ENCODE data around the gene CYP2S1.

CYP2S1 gene

GRCh38 chr19:41233748-41234240 lies 40.8 kb downstream of the CYP2S1 start:
- H3K36me3 ChIP-seq (ENCODE audit: control insufficient read depth, low read depth, low read length): peaks cover 2% of the 10 kb centered on the region
- no peak overlapping the region for H3K27ac ChIP-seq (ENCODE audit: low read length)
- H3K27me3 ChIP-seq (ENCODE audit: control insufficient read depth, insufficient read depth, low read length): no peaks in the 10 kb centered on the region
- H3K4me3 ChIP-seq (ENCODE audit: low read length): no peak overlapping the region
- H3K9me3 ChIP-seq (ENCODE audit: control insufficient read depth, low read depth, low read length): no peaks in the 10 kb centered on the region
- no peaks in the 10 kb centered on the region for H3K4me1 ChIP-seq (ENCODE audit: control insufficient read depth, low read depth, low read length)
- H3K9ac ChIP-seq (ENCODE audit: low read length): no peak overlapping the region

GRCh38 chr19:41234512-41235168 lies 41.6 kb downstream of the CYP2S1 start:
- Histone ChIP-seq H3K27me3 (ENCODE audit: control insufficient read depth, insufficient read depth, low read length) (no peaks in the 10 kb centered on the region), H3K36me3 (ENCODE audit: control insufficient read depth, low read depth, low read length) (peaks cover 2% of the 10 kb centered on the region), H3K27ac (ENCODE audit: low read length) (no peak overlapping the region), H3K4me1 (ENCODE audit: control insufficient read depth, low read depth, low read length) (no peaks in the 10 kb centered on the region), H3K9ac (ENCODE audit: low read length) (no peak overlapping the region), H3K4me3 (ENCODE audit: low read length) (no peak overlapping the region), H3K9me3 (ENCODE audit: control insufficient read depth, low read depth, low read length) (no peaks in the 10 kb centered on the region)

GRCh38 chr19:41235480-41235879 lies 42.5 kb downstream of the CYP2S1 start:
- Histone ChIP-seq H3K4me3 (ENCODE audit: low read length) (no peak overlapping the region), H3K9me3 (ENCODE audit: control insufficient read depth, low read depth, low read length) (no peaks in the 10 kb centered on the region), H3K27me3 (ENCODE audit: control insufficient read depth, insufficient read depth, low read length) (no peaks in the 10 kb centered on the region), H3K4me1 (ENCODE audit: control insufficient read depth, low read depth, low read length) (no peaks in the 10 kb centered on the region), H3K27ac (ENCODE audit: low read length) (no peak overlapping the region), H3K9ac (ENCODE audit: low read length) (no peak overlapping the region), H3K36me3 (ENCODE audit: control insufficient read depth, low read depth, low read length) (peaks cover 2% of the 10 kb centered on the region)

- Histone ChIP-seq H3K4me1 (ENCODE audit: control insufficient read depth, low read depth, low read length) (no peaks in the 10 kb centered on the region), H3K9ac (ENCODE audit: low read length) (no peak overlapping the region), H3K4me3 (ENCODE audit: low read length) (no peak overlapping the region), H3K36me3 (ENCODE audit: control insufficient read depth, low read depth, low read length) (peaks cover 10% of the 10 kb centered on the region), H3K27me3 (ENCODE audit: control insufficient read depth, insufficient read depth, low read length) (no peaks in the 10 kb centered on the region), H3K27ac (ENCODE audit: low read length) (no peak overlapping the region), H3K9me3 (ENCODE audit: control insufficient read depth, low read depth, low read length) (no peaks in the 10 kb centered on the region)
Observed at GRCh38 chr19:41238244-41238643, 45.2 kb downstream of the CYP2S1 start.

- H3K9ac ChIP-seq (ENCODE audit: low read length): no peak overlapping the region
- peaks cover 16% of the 10 kb centered on the region for H3K36me3 ChIP-seq (ENCODE audit: control insufficient read depth, low read depth, low read length)
Observed at GRCh38 chr19:41239363-41239762, 46.3 kb downstream of the CYP2S1 start.

GRCh38 chr19:41239961-41240574 lies 47.0 kb downstream of the CYP2S1 start:
- Histone ChIP-seq H3K9me3 (ENCODE audit: control insufficient read depth, low read depth, low read length) (no peaks in the 10 kb centered on the region), H3K9ac (ENCODE audit: low read length) (no peak overlapping the region), H3K27me3 (ENCODE audit: control insufficient read depth, insufficient read depth, low read length) (no peaks in the 10 kb centered on the region), H3K27ac (ENCODE audit: low read length) (no peak overlapping the region), H3K4me3 (ENCODE audit: low read length) (no peak overlapping the region), H3K36me3 (ENCODE audit: control insufficient read depth, low read depth, low read length) (peaks cover 14% of the 10 kb centered on the region), H3K4me1 (ENCODE audit: control insufficient read depth, low read depth, low read length) (no peaks in the 10 kb centered on the region)

More at GRCh38 chr19:41239363-41239762, 46.3 kb downstream of the CYP2S1 start:
- no peak overlapping the region for H3K4me3 ChIP-seq (ENCODE audit: low read length)
- no peak overlapping the region for H3K27ac ChIP-seq (ENCODE audit: low read length)
- H3K9me3 ChIP-seq (ENCODE audit: control insufficient read depth, low read depth, low read length): no peaks in the 10 kb centered on the region
- H3K27me3 ChIP-seq (ENCODE audit: control insufficient read depth, insufficient read depth, low read length): no peaks in the 10 kb centered on the region
- no peaks in the 10 kb centered on the region for H3K4me1 ChIP-seq (ENCODE audit: control insufficient read depth, low read depth, low read length)

- H3K36me3 ChIP-seq (ENCODE audit: control insufficient read depth, low read depth, low read length): peaks cover 16% of the 10 kb centered on the region
- no peak overlapping the region for H3K4me3 ChIP-seq (ENCODE audit: low read length)
- H3K9me3 ChIP-seq (ENCODE audit: control insufficient read depth, low read depth, low read length): no peaks in the 10 kb centered on the region
- no peaks in the 10 kb centered on the region for H3K27me3 ChIP-seq (ENCODE audit: control insufficient read depth, insufficient read depth, low read length)
- H3K27ac ChIP-seq (ENCODE audit: low read length): no peak overlapping the region
- no peak overlapping the region for H3K9ac ChIP-seq (ENCODE audit: low read length)
- no peaks in the 10 kb centered on the region for H3K4me1 ChIP-seq (ENCODE audit: control insufficient read depth, low read depth, low read length)
Observed at GRCh38 chr19:41241859-41242258, 48.8 kb downstream of the CYP2S1 start.

GRCh38 chr19:41244117-41244516 lies 51.1 kb downstream of the CYP2S1 start:
- H3K4me1 ChIP-seq (ENCODE audit: control insufficient read depth, low read depth, low read length): no peaks in the 10 kb centered on the region
- no peaks in the 10 kb centered on the region for H3K27me3 ChIP-seq (ENCODE audit: control insufficient read depth, insufficient read depth, low read length)
- H3K9me3 ChIP-seq (ENCODE audit: control insufficient read depth, low read depth, low read length): no peaks in the 10 kb centered on the region
- H3K36me3 ChIP-seq (ENCODE audit: control insufficient read depth, low read depth, low read length): peaks cover 16% of the 10 kb centered on the region
- no peak overlapping the region for H3K27ac ChIP-seq (ENCODE audit: low read length)
- no peak overlapping the region for H3K9ac ChIP-seq (ENCODE audit: low read length)
- no peak overlapping the region for H3K4me3 ChIP-seq (ENCODE audit: low read length)

GRCh38 chr19:41245843-41246242 lies 52.8 kb downstream of the CYP2S1 start:
- peaks cover 22% of the 10 kb centered on the region for H3K36me3 ChIP-seq (ENCODE audit: control insufficient read depth, low read depth, low read length)
- no peak overlapping the region for H3K4me3 ChIP-seq (ENCODE audit: low read length)
- no peaks in the 10 kb centered on the region for H3K27me3 ChIP-seq (ENCODE audit: control insufficient read depth, insufficient read depth, low read length)
- H3K27ac ChIP-seq (ENCODE audit: low read length): no peak overlapping the region
- H3K9me3 ChIP-seq (ENCODE audit: control insufficient read depth, low read depth, low read length): no peaks in the 10 kb centered on the region
- no peak overlapping the region for H3K9ac ChIP-seq (ENCODE audit: low read length)
- no peaks in the 10 kb centered on the region for H3K4me1 ChIP-seq (ENCODE audit: control insufficient read depth, low read depth, low read length)

GRCh38 chr19:41248895-41249294 lies 55.9 kb downstream of the CYP2S1 start:
- H3K9me3 ChIP-seq (ENCODE audit: control insufficient read depth, low read depth, low read length): no peaks in the 10 kb centered on the region
- H3K4me3 ChIP-seq (ENCODE audit: low read length): no peak overlapping the region
- no peak overlapping the region for H3K27ac ChIP-seq (ENCODE audit: low read length)
- H3K4me1 ChIP-seq (ENCODE audit: control insufficient read depth, low read depth, low read length): no peaks in the 10 kb centered on the region
- no peaks in the 10 kb centered on the region for H3K27me3 ChIP-seq (ENCODE audit: control insufficient read depth, insufficient read depth, low read length)
- peaks cover 19% of the 10 kb centered on the region for H3K36me3 ChIP-seq (ENCODE audit: control insufficient read depth, low read depth, low read length)
- no peak overlapping the region for H3K9ac ChIP-seq (ENCODE audit: low read length)

GRCh38 chr19:41249707-41250423 lies 56.8 kb downstream of the CYP2S1 start:
- no peak overlapping the region for H3K9ac ChIP-seq (ENCODE audit: low read length)
- no peaks in the 10 kb centered on the region for H3K27me3 ChIP-seq (ENCODE audit: control insufficient read depth, insufficient read depth, low read length)
- no peak overlapping the region for H3K4me3 ChIP-seq (ENCODE audit: low read length)
- no peaks in the 10 kb centered on the region for H3K9me3 ChIP-seq (ENCODE audit: control insufficient read depth, low read depth, low read length)
- H3K27ac ChIP-seq (ENCODE audit: low read length): no peak overlapping the region
- peaks cover 19% of the 10 kb centered on the region for H3K36me3 ChIP-seq (ENCODE audit: control insufficient read depth, low read depth, low read length)
- no peaks in the 10 kb centered on the region for H3K4me1 ChIP-seq (ENCODE audit: control insufficient read depth, low read depth, low read length)

Measured in iPS-18a (cell line).